ENCODE measurements around the gene MEGF11. TPM values are rescaled to one million over a fixed set of nuclear protein-coding genes. Genes with fewer than 3 reads are reported as not detected.

Gene MEGF11
- total RNA-seq, 4 donors from 2014 or later, result not detected

DNA sequence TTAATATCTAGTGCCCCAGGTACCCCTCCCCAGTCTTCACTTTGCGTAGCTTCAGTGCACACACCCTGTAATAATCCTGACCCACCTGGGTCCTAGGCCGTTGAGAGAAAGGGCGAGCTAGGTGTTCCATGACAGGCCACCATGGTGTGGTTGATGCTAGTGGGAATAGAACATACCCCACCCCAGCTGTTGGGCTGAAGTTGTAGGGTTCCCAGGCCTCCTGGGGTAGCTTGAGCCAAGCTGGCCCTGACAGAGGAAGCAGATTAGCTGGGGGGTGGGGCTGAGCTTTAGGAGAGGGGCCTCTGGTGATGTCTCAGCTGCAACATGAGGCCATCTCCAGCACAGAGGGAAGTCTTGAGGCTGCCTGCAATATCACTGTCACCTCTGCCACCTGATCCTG is 343.7 kb downstream of the MEGF11 start:
- Histone ChIP-seq H3K9me3 (no peaks in the 10 kb centered on the region), H3K4me3 (no peak overlapping the region), H3K4me1 (peaks cover 0 to 6% (median 0%) of the 10 kb centered on the region in 4 donors), H3K27me3 (no peaks in the 10 kb centered on the region), H3K36me3 (peaks cover 0 to 35% (median 0%) of the 10 kb centered on the region in 3 donors), H3K27ac (no peak overlapping the region)
- TF ChIP-seq, protein P1, sequence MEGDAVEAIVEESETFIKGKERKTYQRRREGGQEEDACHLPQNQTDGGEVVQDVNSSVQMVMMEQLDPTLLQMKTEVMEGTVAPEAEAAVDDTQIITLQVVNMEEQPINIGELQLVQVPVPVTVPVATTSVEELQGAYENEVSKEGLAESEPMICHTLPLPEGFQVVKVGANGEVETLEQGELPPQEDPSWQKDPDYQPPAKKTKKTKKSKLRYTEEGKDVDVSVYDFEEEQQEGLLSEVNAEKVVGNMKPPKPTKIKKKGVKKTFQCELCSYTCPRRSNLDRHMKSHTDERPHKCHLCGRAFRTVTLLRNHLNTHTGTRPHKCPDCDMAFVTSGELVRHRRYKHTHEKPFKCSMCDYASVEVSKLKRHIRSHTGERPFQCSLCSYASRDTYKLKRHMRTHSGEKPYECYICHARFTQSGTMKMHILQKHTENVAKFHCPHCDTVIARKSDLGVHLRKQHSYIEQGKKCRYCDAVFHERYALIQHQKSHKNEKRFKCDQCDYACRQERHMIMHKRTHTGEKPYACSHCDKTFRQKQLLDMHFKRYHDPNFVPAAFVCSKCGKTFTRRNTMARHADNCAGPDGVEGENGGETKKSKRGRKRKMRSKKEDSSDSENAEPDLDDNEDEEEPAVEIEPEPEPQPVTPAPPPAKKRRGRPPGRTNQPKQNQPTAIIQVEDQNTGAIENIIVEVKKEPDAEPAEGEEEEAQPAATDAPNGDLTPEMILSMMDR (IDR thresholded peaks at IDR 0.05), result no peak
- TF ChIP-seq POLR2A (IDR thresholded peaks at IDR 0.05), result no peak
- no peak for DNase-seq

DNA sequence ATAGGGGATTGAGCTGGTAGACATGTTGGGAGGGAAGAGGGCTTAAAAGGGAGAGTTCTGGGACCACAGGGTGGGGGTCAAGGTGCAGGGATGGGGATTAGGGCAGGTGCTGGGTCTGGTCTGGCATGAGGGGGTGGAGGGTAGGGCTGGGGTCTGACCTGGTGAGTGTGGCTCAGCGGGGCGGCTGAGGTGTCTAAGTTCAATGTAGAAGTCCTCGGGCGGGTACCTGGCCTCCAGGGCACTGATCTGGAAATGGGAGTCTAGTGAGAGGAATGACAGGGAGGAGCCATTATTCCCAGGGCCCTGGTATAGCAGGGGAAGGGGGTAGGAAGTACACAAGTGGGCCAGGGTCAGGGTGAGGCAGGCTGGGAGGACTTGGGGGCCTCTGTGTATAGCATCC is 344.7 kb downstream of the MEGF11 start:
- Histone ChIP-seq H3K27ac (no peak overlapping the region), H3K36me3 (peaks cover 0 to 35% (median 0%) of the 10 kb centered on the region in 3 donors), H3K4me3 (no peak overlapping the region), H3K27me3 (no peaks in the 10 kb centered on the region), H3K4me1 (peaks cover 0 to 6% (median 0%) of the 10 kb centered on the region in 4 donors), H3K9me3 (no peaks in the 10 kb centered on the region)
- TF ChIP-seq, protein P1 (IDR thresholded peaks at IDR 0.05), result no peak
- no peak for TF ChIP-seq POLR2A (IDR thresholded peaks at IDR 0.05)
- DNase-seq, result no peak

DNA sequence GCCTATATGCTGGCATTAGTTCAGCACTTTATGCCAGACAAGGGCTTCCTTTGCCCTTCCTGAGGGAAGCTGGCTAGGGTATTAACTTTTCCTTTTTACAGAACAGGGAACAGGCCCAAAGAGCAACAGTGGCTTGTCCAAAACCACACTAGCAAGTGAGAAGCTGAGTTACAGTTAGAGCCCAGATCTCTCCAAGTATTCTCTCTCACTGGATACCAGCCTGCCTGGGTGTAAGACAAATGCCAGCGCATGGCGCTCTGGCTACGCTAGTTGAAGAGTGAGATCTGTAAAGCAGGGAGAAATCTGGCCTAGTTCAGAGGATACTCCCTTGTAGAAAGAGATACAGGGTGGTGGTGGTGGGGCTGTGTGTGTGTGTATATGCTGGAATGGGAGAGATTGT is 345.9 kb downstream of the MEGF11 start:
- no peak for DNase-seq
- Histone ChIP-seq H3K27ac (no peak overlapping the region), H3K9me3 (no peaks in the 10 kb centered on the region), H3K4me1 (peaks cover 0 to 6% (median 0%) of the 10 kb centered on the region in 4 donors), H3K4me3 (no peak overlapping the region), H3K27me3 (no peaks in the 10 kb centered on the region), H3K36me3 (peaks cover 0 to 35% (median 0%) of the 10 kb centered on the region in 3 donors)
- TF ChIP-seq POLR2A (IDR thresholded peaks at IDR 0.05), result no peak
- TF ChIP-seq, protein P1 (IDR thresholded peaks at IDR 0.05), result no peak

DNA sequence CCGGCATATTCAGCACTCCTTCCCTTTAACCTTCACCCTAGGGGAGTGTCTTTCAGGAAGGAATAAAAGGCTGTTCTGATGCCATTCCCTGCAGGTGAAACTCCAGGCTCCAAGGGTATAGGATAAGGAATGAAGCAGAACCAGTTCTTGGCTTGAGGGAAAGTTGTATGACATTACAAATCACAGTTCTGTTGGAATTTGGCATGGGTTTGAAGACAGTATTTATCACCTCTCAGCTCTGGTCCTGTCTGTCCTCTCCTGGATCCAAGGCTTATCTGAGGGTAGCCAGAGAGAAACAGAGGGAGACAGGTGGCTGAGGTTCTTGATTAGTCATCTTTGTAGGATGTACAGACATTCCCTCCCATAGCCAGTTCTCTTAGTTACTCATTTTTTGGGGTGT is 347.2 kb downstream of the MEGF11 start:
- H3K9me3 ChIP-seq, result no peaks in the 10 kb centered on the region
- TF ChIP-seq, protein P1 (IDR thresholded peaks at IDR 0.05), result no peak
- no peak for TF ChIP-seq POLR2A (IDR thresholded peaks at IDR 0.05)
- H3K27me3 ChIP-seq, result no peaks in the 10 kb centered on the region
- H3K4me1 ChIP-seq, result peaks cover 0 to 6% (median 2%) of the 10 kb centered on the region in 4 donors
- H3K36me3 ChIP-seq, result peaks cover 0 to 27% (median 0%) of the 10 kb centered on the region in 3 donors
- no peak overlapping the region for H3K4me3 ChIP-seq
- no peak overlapping the region for H3K27ac ChIP-seq
- no peak for DNase-seq

DNA sequence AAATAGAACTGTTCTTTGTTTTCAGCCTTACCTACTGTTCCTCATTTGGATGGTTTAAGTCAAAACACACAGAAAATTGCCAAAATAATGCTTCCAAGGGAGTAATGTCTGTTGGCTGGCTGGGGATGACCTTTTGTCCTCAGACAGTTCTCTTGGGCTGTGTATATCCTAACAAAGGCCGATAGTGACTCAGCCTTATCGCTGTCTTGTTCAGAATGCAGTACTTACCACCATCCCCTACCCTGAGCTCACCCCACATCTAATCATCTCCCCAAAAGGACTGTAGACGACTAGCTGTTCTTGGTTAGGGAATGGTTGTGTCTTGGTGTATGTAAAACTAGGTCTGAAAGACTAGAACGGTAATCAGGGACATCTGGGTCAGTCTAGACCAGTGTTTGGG is 349.2 kb downstream of the MEGF11 start:
- TF ChIP-seq POLR2A (IDR thresholded peaks at IDR 0.05), result no peak
- TF ChIP-seq, protein P1 (IDR thresholded peaks at IDR 0.05), result no peak
- no peak overlapping the region for H3K4me3 ChIP-seq
- H3K9me3 ChIP-seq, result no peaks in the 10 kb centered on the region
- DNase-seq, result no peak
- H3K4me1 ChIP-seq, result peaks cover 0 to 6% (median 2%) of the 10 kb centered on the region in 4 donors
- no peak overlapping the region for H3K27ac ChIP-seq
- H3K27me3 ChIP-seq, result no peaks in the 10 kb centered on the region
- H3K36me3 ChIP-seq, result peaks cover 0 to 37% (median 0%) of the 10 kb centered on the region in 3 donors

Measured in Peyer's patch (tissue), 4 donors.